GM19023 (cell line): ENCODE data around the gene MAPKAP1.
"Not testable (repeated sequence)": the region's sequence is repeated elsewhere in the genome, so short reads cannot be mapped to it uniquely, and the experiment has no call there.

Source experiments
- ATAC-seq: cut with Tn5 transposase; IDR thresholded peaks from one replicate; pipeline ENCODE4 v1.9.1; 2021; ENCODE audit warnings: mild to moderate bottlenecking, moderate library complexity; ENCODE audit not compliant: unreplicated experiment

The MAPKAP1 gene

GRCh38 chr9:125400232-125400631 is 306.8 kb downstream of the MAPKAP1 start:
- ATAC-seq: not testable (repeated sequence)

- no peak for ATAC-seq
Observed at GRCh38 chr9:125399666-125400065, 307.3 kb downstream of the MAPKAP1 start.

- ATAC-seq: no peak
Observed at GRCh38 chr9:125399165-125399564, 307.8 kb downstream of the MAPKAP1 start.

- no peak for ATAC-seq
Observed at GRCh38 chr9:125398243-125398642, 308.8 kb downstream of the MAPKAP1 start.

- no peak for ATAC-seq
Observed at GRCh38 chr9:125397736-125398135, 309.3 kb downstream of the MAPKAP1 start.

GRCh38 chr9:125396799-125397198 is 310.2 kb downstream of the MAPKAP1 start:
- ATAC-seq: no peak

GRCh38 chr9:125393426-125393825 is 313.6 kb downstream of the MAPKAP1 start:
- no peak for ATAC-seq

GRCh38 chr9:125391704-125392103 is 315.3 kb downstream of the MAPKAP1 start:
- no peak for ATAC-seq

GRCh38 chr9:125388978-125389377 is 318.0 kb downstream of the MAPKAP1 start:
- ATAC-seq: no peak

GRCh38 chr9:125387861-125388524 is 319.0 kb downstream of the MAPKAP1 start:
- ATAC-seq: no peak
